ENCODE data around the gene HRAS.

DNA sequence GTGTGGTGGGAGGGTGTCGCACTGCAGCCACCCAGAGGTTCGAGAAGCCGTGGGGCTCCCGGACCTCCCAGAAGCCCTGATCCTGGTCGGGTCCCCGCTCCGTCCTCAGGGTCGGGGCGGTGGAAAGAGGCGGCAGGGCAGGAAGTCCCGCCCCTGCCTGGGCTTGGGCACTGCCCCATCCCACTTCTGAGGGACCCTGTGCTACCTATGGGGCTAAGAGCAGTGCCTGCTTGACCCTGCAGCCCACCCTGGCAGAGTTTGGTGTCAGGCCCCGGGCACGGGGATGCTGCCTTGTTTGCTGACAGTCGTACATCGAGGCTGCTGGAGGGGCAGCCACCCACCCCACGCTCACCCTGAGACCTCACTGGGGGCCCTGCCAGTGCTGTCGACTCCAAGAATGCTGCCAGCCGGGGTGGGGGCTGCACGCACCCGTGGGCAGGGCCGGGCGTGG lies 47.8 kb downstream of the HRAS start:
- TF ChIP-seq, protein P1, sequence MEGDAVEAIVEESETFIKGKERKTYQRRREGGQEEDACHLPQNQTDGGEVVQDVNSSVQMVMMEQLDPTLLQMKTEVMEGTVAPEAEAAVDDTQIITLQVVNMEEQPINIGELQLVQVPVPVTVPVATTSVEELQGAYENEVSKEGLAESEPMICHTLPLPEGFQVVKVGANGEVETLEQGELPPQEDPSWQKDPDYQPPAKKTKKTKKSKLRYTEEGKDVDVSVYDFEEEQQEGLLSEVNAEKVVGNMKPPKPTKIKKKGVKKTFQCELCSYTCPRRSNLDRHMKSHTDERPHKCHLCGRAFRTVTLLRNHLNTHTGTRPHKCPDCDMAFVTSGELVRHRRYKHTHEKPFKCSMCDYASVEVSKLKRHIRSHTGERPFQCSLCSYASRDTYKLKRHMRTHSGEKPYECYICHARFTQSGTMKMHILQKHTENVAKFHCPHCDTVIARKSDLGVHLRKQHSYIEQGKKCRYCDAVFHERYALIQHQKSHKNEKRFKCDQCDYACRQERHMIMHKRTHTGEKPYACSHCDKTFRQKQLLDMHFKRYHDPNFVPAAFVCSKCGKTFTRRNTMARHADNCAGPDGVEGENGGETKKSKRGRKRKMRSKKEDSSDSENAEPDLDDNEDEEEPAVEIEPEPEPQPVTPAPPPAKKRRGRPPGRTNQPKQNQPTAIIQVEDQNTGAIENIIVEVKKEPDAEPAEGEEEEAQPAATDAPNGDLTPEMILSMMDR (IDR thresholded peaks at IDR 0.05; ENCODE audit: low read depth, low read length, poor library complexity, severe bottlenecking), result no peak
- no peak for TF ChIP-seq EZH2phosphoT487 (IDR thresholded peaks at IDR 0.05; ENCODE audit: borderline replicate concordance, low read length)

All from DOHH2 (cell line).